Gastroesophageal sphincter (tissue), 4 donors: Measurements from ENCODE around the gene CC2D1B. TPM values are rescaled to one million over a fixed set of nuclear protein-coding genes. Genes with fewer than 3 reads are reported as not detected.

Experiments used
- ATAC-seq: fragments of 150-250 bp; one replicate; pipeline ENCODE4 v1.9.1; 2016; ENCODE audit warnings: mild to moderate bottlenecking, moderate library complexity
- H3K27ac ChIP-seq, 4 donors: fragments of 200-600 bp; sonication (generic) in 3 of 4; 1 replicate in 3 of 4; 2 replicates in 1 of 4; pipeline ENCODE4 v1.5.1; 2016 to 2019
- H3K27me3 ChIP-seq: fragments of 200-600 bp; sonication (generic); one replicate; pipeline ENCODE4 v1.5.1; 2019
- H3K36me3 ChIP-seq, 2 donors: fragments of 200-600 bp; sonication (generic); one replicate each; pipeline ENCODE4 v1.5.1; 2019; ENCODE audit warnings: control low read depth in 1 of 2
- H3K4me1 ChIP-seq, 3 donors: fragments of 200-600 bp; sonication (generic); 1 replicate in 2 of 3; 2 replicates in 1 of 3; pipeline ENCODE4 v1.5.1; 2016 to 2019; ENCODE audit warnings: control low read depth in 2 of 3
- H3K4me3 ChIP-seq, 2 donors: fragments of 200-600 bp; sonication (generic); one replicate each; pipeline ENCODE4 v1.5.1; 2019; ENCODE audit warnings: mild to moderate bottlenecking in 1 of 2, moderate library complexity in 1 of 2
- H3K9me3 ChIP-seq, 3 donors: fragments of 200-600 bp; sonication (generic); one replicate each; pipeline ENCODE4 v1.5.1; 2017 to 2019; ENCODE audit warnings: control low read depth in 2 of 3
- EP300 ChIP-seq: sonication (generic); formaldehyde crosslinking; IDR thresholded peaks from one replicate; pipeline ENCODE4 v1.6.1; 2017; ENCODE audit warnings: antibody characterized with exemption, mild to moderate bottlenecking
- POLR2A ChIP-seq, 2 donors: fragments of 450-650 bp; IDR thresholded peaks; one replicate each; pipeline ENCODE4 v1.6.1; 2017; ENCODE audit warnings: antibody characterized with exemption in 2 of 2, mild to moderate bottlenecking in 2 of 2, moderate library complexity in 1 of 2
- POLR2AphosphoS5 ChIP-seq: sonication (generic); formaldehyde crosslinking; IDR thresholded peaks from one replicate; pipeline ENCODE4 v1.6.1; 2017; ENCODE audit warnings: antibody characterized with exemption
- WGBS, 2 donors: methylation state at CpG; one replicate each; pipeline ENCODE4 v1.1.5; 2018; ENCODE audit warnings: low coverage in 1 of 2; 5-methylcytosine and 5-hydroxymethylcytosine counted together
- total RNA-seq, 4 donors: library from RNA; depleted of rRNA; stranded (reverse); fragments of >200 nt; gene quantifications; one replicate each; pipeline ENCODE4 v1.1.0, GENCODE V29; 2016
- TF ChIP-seq, protein P1 (sequence below), 4 experiments: fragments of 200-600 bp in 2 of 4; fragments of 450-650 bp in 2 of 4; sonication (generic) in 1 of 4; IDR thresholded peaks; one replicate each; pipeline ENCODE4 v1.5.1; 2017 to 2019; ENCODE audit warnings: antibody characterized with exemption in 4 of 4, mild to moderate bottlenecking in 2 of 4, moderate library complexity in 2 of 4

The CC2D1B gene
- total RNA-seq, 4 donors from 2014 or later: 13.6 to 30.0 (median 26.0) TPM

DNA sequence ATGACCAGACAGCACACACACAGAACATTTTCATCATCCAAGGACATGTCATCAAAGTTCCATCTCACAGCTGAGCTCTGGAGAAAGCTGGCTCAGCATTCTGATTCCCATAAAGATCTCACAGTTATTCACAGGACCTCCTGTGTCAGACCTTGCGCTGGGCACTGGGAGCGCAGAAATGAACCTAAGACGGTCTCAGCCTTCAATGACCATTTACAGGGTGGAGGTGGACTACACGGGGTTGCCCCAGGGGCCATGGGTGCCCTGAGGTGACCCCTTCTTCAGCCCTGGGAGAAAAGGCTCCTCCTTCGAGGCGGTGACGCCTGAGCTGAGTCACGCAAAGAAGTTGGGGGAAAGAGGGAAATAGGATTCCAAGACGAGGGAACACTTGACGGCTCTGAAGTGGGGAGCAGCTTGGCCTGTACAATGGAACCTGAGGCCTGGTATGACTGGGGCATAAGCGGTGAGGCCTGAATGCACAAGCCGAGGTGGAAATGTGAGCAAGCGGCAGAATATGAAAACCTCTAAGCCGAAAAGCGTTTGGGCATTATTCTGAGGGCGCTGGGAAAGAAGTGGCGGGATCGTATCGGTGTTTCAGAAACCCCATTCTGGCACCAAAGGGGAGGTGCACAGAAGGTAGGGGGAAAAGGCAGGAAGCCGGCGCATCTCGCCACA lies 797 bp downstream of the CC2D1B start:
- TF ChIP-seq, protein P1, sequence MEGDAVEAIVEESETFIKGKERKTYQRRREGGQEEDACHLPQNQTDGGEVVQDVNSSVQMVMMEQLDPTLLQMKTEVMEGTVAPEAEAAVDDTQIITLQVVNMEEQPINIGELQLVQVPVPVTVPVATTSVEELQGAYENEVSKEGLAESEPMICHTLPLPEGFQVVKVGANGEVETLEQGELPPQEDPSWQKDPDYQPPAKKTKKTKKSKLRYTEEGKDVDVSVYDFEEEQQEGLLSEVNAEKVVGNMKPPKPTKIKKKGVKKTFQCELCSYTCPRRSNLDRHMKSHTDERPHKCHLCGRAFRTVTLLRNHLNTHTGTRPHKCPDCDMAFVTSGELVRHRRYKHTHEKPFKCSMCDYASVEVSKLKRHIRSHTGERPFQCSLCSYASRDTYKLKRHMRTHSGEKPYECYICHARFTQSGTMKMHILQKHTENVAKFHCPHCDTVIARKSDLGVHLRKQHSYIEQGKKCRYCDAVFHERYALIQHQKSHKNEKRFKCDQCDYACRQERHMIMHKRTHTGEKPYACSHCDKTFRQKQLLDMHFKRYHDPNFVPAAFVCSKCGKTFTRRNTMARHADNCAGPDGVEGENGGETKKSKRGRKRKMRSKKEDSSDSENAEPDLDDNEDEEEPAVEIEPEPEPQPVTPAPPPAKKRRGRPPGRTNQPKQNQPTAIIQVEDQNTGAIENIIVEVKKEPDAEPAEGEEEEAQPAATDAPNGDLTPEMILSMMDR (IDR thresholded peaks at IDR 0.05): no peak
- TF ChIP-seq POLR2AphosphoS5: peak; percentile 59
- 0 to 1% methylated on average over 11 to 14 of the region's 22 CpGs for WGBS, 2 donors

GRCh38 chr1:52364235-52364839 lies 1.7 kb downstream of the CC2D1B start:
- ATAC-seq: no peak
- 60% methylated on average over 1 of the region's 5 CpGs; no CpG with 5 or more reads in 1 of the 2 donors for WGBS, 2 donors
- no peaks in the 10 kb centered on the region for H3K27me3 ChIP-seq
- H3K4me1 ChIP-seq: peaks cover 0 to 48% (median 14%) of the 10 kb centered on the region in 3 donors
- H3K27ac ChIP-seq: peak overlapping the region in 3 of 4 donors; percentile 17 to 97 (median 96)
- TF ChIP-seq EP300 (no peak), POLR2A (IDR thresholded peaks at IDR 0.05) (no peak), POLR2AphosphoS5 (no peak)
- TF ChIP-seq, protein P1 (IDR thresholded peaks at IDR 0.05): no peak
- peaks cover 0 to 50% of the 10 kb centered on the region in 2 donors for H3K36me3 ChIP-seq
- no peaks in the 10 kb centered on the region for H3K9me3 ChIP-seq
- peak overlapping the region in 1 of 2 donors; percentile 94 for H3K4me3 ChIP-seq

More for the DNA sequence above, 797 bp downstream of the CC2D1B start:
- H3K9me3 ChIP-seq: no peaks in the 10 kb centered on the region
- peaks cover 0 to 48% (median 14%) of the 10 kb centered on the region in 3 donors for H3K4me1 ChIP-seq
- no peaks in the 10 kb centered on the region for H3K27me3 ChIP-seq
- peaks cover 0 to 42% of the 10 kb centered on the region in 2 donors for H3K36me3 ChIP-seq
- H3K27ac ChIP-seq: peak overlapping the region; percentile 91 to 97 (median 94)
- H3K4me3 ChIP-seq: peak overlapping the region; percentile 84 to 94
- peak; percentile 21 for ATAC-seq

GRCh38 chr1:52360595-52360968 lies 5.4 kb downstream of the CC2D1B start:
- no peaks in the 10 kb centered on the region for H3K9me3 ChIP-seq
- ATAC-seq: no peak
- H3K27me3 ChIP-seq: no peaks in the 10 kb centered on the region
- H3K27ac ChIP-seq: no peak overlapping the region
- no peak overlapping the region for H3K4me3 ChIP-seq
- 81 to 87% methylated on average over 5 to 6 of the region's 7 CpGs for WGBS, 2 donors
- H3K36me3 ChIP-seq: peaks cover 0 to 88% of the 10 kb centered on the region in 2 donors
- TF ChIP-seq, protein P1 (IDR thresholded peaks at IDR 0.05): no peak
- TF ChIP-seq POLR2A (IDR thresholded peaks at IDR 0.05) (no peak), POLR2AphosphoS5 (no peak), EP300 (no peak)
- peaks cover 0 to 35% (median 9%) of the 10 kb centered on the region in 3 donors for H3K4me1 ChIP-seq

DNA sequence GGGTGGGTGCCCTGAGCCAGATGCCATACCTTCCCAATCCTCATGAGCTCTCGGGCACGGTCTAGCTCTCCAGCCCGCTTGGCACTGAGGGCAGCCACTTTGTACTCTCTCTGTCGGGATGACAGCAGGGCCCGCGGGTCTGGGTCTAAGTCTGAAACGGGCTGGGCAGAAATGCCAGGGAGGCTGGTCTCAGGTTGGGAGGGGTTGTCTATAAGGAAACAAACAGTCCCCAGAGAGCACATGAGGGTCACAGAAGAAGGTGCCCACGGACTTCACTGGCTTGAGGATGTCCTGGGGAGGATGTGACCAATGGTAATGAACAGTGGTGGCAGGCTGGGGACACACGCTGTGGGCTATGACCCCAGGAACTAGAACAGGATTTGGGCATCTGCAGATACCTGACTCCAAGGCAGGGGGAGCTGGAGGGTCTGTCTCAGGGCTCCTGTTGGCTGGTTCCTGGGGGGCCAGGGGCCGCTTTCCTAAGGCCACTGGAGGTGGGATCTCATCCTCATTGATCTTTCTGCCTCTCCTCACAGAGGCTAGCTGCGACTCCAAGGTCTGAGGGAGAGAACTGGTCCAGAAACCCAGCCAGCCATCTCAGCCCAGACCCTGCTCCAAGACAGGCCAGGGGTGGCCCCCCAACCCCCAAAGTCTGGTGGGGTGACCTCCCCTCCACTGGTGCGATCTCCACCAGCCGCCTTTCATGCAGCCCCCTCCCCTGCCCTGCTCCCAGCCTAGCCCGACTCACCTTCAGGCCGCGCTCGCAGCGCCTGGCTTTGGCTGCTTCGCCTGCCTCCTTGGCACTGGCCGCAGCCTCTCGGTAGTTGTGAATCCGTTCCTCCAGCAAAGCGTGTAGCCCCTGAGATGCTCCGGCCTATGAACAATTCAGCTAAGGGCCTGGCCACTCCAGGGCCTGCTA lies 6.1 kb downstream of the CC2D1B start:
- Histone ChIP-seq H3K36me3 (peaks cover 0 to 94% of the 10 kb centered on the region in 2 donors), H3K27ac (no peak overlapping the region), H3K27me3 (no peaks in the 10 kb centered on the region), H3K4me1 (peaks cover 0 to 31% (median 8%) of the 10 kb centered on the region in 3 donors), H3K9me3 (no peaks in the 10 kb centered on the region), H3K4me3 (no peak overlapping the region)
- WGBS, 2 donors: 86 to 90% methylated on average over 2 to 12 of the region's 24 CpGs
- no peak for ATAC-seq
- TF ChIP-seq POLR2AphosphoS5 (no peak), EP300 (no peak), POLR2A (IDR thresholded peaks at IDR 0.05) (no peak)
- TF ChIP-seq, protein P1 (IDR thresholded peaks at IDR 0.05): no peak
